Erythroblast (primary cell): ENCODE results near the gene MZT1.

Experiments used
- GATA1 ChIP-seq: IDR thresholded peaks from 2 replicates; pipeline ENCODE4 v1.6.1; 2011; ENCODE audit warnings: low read depth, mild to moderate bottlenecking, control low read depth, low read length, moderate library complexity
- POLR2A ChIP-seq: IDR thresholded peaks from 2 replicates; pipeline ENCODE4 v1.6.1; 2011; ENCODE audit warnings: mild to moderate bottlenecking, low read length

GRCh38 chr13:72757792-72758535, 30.5 kb upstream of the MZT1 start:
- TF ChIP-seq POLR2A = no peak
- TF ChIP-seq GATA1 = no peak
